K562 (cell line): ENCODE results near the gene HSPA14.

Experiments used
- BRF1 ChIP-seq: IDR thresholded peaks from 3 replicates; pipeline ENCODE4 v1.6.1; 2011; ENCODE audit warnings: borderline replicate concordance, mild to moderate bottlenecking; ENCODE audit not compliant: insufficient read length; ENCODE audit errors: extremely low read depth
- CBX8 ChIP-seq: fragments of 200-600 bp; sonication (generic); IDR thresholded peaks from 2 replicates; pipeline ENCODE4 v1.6.1; 2012; ENCODE audit warnings: borderline replicate concordance, mixed run types, low read depth, mild to moderate bottlenecking, moderate library complexity, mixed read lengths, low read length, control low read depth, inconsistent platforms; ENCODE audit not compliant: poor library complexity, severe bottlenecking; ENCODE audit errors: extremely low read depth
- CHD4 ChIP-seq: fragments of 200-600 bp; sonication (generic); IDR thresholded peaks from 3 replicates; pipeline ENCODE4 v1.6.1; 2012; ENCODE audit warnings: low read depth, mild to moderate bottlenecking, mixed read lengths, low read length, inconsistent platforms; ENCODE audit not compliant: insufficient read depth, insufficient replicate concordance, poor library complexity, severe bottlenecking
- EZH2 ChIP-seq: IDR thresholded peaks from 2 replicates; pipeline ENCODE4 v1.6.1; 2012; ENCODE audit warnings: low read depth, mild to moderate bottlenecking, inconsistent platforms, low read length, borderline replicate concordance
- NFE2 ChIP-seq: IDR thresholded peaks from 2 replicates; pipeline ENCODE4 v1.6.1; 2014; ENCODE audit warnings: antibody characterized with exemption, low read depth
- NR2C2 ChIP-seq, 2 experiments: fragments of 200-800 bp in 1 of 2; sonication (Bioruptor generic) in 1 of 2; sonication (generic) in 1 of 2; formaldehyde crosslinking in 1 of 2; IDR thresholded peaks; 2 replicates each; pipeline versions ENCODE4 v1.6.1 to v1.8.0; 2016 to 2022; ENCODE audit warnings: mild to moderate bottlenecking in 1 of 2, missing compliant biosample characterization in 1 of 2, missing genetic modification characterization in 1 of 2, missing genetic modification reagents in 1 of 2
- PCBP2 ChIP-seq: fragments of 200-400 bp; formaldehyde crosslinking; IDR thresholded peaks from 2 replicates; pipeline ENCODE4 v1.6.1; 2018; ENCODE audit warnings: low read length, low read depth, mild to moderate bottlenecking, moderate library complexity; ENCODE audit not compliant: poor library complexity, severe bottlenecking
- PRPF4 ChIP-seq: fragments of 200-400 bp; formaldehyde crosslinking; IDR thresholded peaks from one replicate; pipeline ENCODE4 v1.6.1; 2017; ENCODE audit warnings: low read length, low read depth, mild to moderate bottlenecking; ENCODE audit not compliant: insufficient read depth, poor library complexity, severe bottlenecking
- RFX1 ChIP-seq: fragments of 450-650 bp; IDR thresholded peaks from 2 replicates; pipeline ENCODE4 v1.6.1; 2016; ENCODE audit warnings: mild to moderate bottlenecking, moderate library complexity
- RNF2 ChIP-seq: sonication (generic); IDR thresholded peaks from 2 replicates; pipeline ENCODE4 v1.6.1; 2016
- SP1 ChIP-seq: sonication (generic); formaldehyde crosslinking; IDR thresholded peaks from 2 replicates; pipeline ENCODE4 v1.8.1; 2022; ENCODE audit warnings: mild to moderate bottlenecking, missing genetic modification reagents
- TEAD4 ChIP-seq, 2 experiments: sonication (generic) in 1 of 2; formaldehyde crosslinking in 1 of 2; IDR thresholded peaks; 2 replicates each; pipeline versions ENCODE4 v1.6.1 to v1.8.0; 2012 to 2022; ENCODE audit warnings: borderline replicate concordance in 1 of 2, inconsistent platforms in 1 of 2, low read length in 1 of 2, mild to moderate bottlenecking in 1 of 2, missing genetic modification reagents in 1 of 2
- ZKSCAN8 ChIP-seq: fragments of 200-800 bp; sonication (Bioruptor generic); IDR thresholded peaks from 2 replicates; pipeline ENCODE4 v1.6.1; 2016; ENCODE audit warnings: missing genetic modification characterization, missing compliant biosample characterization
- TF ChIP-seq, protein P1 (sequence below), 3 experiments: IDR thresholded peaks in 2 of 3; conservative IDR thresholded peaks in 1 of 3; 2 replicates each; pipeline ENCODE4 v1.5.1; 2011 to 2012; ENCODE audit warnings: low read length in 3 of 3, mild to moderate bottlenecking in 3 of 3, control low read depth in 2 of 3, improper control_type of control experiment in 1 of 3, inconsistent platforms in 1 of 3, low read depth in 1 of 3, mixed read lengths in 1 of 3, moderate library complexity in 1 of 3; ENCODE audit not compliant: insufficient read depth in 2 of 3

DNA sequence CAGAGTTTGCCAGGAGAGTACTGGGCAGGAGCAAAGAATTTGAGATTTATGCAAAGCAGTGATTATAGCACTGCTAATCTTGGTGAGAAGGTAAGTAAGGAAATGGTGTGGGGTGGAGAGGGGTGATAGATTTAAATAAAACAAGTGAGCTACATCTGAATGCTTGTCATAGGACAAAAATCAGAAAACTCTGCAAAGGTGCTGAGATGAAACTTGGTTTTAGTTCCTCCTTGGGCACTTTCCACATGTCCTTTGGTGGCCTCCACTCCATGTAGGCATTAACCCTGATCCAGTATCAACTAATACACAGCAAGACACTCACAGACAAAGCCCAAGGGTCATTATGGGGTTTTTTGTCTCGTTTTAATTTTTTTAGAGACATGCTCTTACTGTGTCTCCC is 37.7 kb upstream of the HSPA14 start:
- TF ChIP-seq NR2C2 (CRISPR knock-in tag; IDR thresholded peaks at IDR 0.05) (no peak), NR2C2 (tag; IDR thresholded peaks at IDR 0.05) (no peak), ZKSCAN8 (CRISPR knock-in tag) (no peak), PRPF4 (no peak), SP1 (CRISPR knock-in tag) (no peak), RNF2 (no peak), EZH2 (no peak), BRF1 (no peak), CBX8 (no peak), NFE2 (no peak), PCBP2 (no peak), CHD4 (no peak), RFX1 (no peak), TEAD4 (IDR thresholded peaks at IDR 0.05; ENCODE audit: low read length) (no peak), TEAD4 (CRISPR knock-in tag; IDR thresholded peaks at IDR 0.05; ENCODE audit: borderline replicate concordance) (no peak)
- TF ChIP-seq, protein P1, sequence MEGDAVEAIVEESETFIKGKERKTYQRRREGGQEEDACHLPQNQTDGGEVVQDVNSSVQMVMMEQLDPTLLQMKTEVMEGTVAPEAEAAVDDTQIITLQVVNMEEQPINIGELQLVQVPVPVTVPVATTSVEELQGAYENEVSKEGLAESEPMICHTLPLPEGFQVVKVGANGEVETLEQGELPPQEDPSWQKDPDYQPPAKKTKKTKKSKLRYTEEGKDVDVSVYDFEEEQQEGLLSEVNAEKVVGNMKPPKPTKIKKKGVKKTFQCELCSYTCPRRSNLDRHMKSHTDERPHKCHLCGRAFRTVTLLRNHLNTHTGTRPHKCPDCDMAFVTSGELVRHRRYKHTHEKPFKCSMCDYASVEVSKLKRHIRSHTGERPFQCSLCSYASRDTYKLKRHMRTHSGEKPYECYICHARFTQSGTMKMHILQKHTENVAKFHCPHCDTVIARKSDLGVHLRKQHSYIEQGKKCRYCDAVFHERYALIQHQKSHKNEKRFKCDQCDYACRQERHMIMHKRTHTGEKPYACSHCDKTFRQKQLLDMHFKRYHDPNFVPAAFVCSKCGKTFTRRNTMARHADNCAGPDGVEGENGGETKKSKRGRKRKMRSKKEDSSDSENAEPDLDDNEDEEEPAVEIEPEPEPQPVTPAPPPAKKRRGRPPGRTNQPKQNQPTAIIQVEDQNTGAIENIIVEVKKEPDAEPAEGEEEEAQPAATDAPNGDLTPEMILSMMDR (IDR thresholded peaks at IDR 0.05 in 2 of 3, conservative IDR thresholded peaks at IDR 0.05 in 1 of 3; ENCODE audit: insufficient read depth in 2 of 3, low read depth in 1 of 3, low read length in 3 of 3), result no peak
